NCI-H2227 treated with DMSO at 0.1 percent for 48 hours (cell line): ENCODE results near the gene GPR18.

Experiments
- DNase-seq: peaks from one replicate; lab custom pipeline; 2025; lab: John Stamatoyannopoulos, UW

The GPR18 gene, protein sequence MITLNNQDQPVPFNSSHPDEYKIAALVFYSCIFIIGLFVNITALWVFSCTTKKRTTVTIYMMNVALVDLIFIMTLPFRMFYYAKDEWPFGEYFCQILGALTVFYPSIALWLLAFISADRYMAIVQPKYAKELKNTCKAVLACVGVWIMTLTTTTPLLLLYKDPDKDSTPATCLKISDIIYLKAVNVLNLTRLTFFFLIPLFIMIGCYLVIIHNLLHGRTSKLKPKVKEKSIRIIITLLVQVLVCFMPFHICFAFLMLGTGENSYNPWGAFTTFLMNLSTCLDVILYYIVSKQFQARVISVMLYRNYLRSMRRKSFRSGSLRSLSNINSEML

DNA sequence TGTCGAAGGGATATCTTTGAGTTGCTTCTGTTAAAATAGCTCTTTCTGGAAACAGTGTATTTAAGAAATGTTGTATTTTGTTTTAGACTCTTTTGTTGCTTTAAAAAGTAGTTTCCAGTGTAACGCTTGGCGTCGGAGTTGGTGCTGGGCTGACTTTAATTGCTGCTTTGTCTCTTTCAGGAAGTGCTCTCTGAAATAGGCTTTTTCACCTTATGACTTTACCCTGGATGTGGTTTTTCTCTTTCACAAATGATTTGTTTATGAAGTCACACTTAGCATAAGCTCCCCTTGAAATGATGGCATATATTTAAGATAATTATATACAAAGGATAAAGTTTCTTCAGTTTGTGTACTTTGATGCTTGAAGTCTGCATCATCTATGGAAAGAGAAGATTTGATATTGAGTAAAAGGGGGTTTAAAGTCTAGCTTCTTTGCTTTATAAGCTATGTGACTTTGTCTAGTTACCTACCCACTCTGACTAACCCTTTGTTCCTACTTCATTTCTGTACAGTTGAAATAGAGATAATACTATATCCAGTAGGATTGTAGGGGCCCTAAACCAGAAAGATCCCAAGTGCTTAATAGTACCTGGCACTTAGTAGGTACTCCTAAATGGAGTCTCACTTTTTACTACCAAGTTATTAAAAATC is at the start of gene GPR18:
GPR18 (minus strand) TSS at position 170 of the 651 bp plus-strand sequence. CDS start 2,507 bp downstream, outside the sequence.
- DNase-seq = no peak

DNA sequence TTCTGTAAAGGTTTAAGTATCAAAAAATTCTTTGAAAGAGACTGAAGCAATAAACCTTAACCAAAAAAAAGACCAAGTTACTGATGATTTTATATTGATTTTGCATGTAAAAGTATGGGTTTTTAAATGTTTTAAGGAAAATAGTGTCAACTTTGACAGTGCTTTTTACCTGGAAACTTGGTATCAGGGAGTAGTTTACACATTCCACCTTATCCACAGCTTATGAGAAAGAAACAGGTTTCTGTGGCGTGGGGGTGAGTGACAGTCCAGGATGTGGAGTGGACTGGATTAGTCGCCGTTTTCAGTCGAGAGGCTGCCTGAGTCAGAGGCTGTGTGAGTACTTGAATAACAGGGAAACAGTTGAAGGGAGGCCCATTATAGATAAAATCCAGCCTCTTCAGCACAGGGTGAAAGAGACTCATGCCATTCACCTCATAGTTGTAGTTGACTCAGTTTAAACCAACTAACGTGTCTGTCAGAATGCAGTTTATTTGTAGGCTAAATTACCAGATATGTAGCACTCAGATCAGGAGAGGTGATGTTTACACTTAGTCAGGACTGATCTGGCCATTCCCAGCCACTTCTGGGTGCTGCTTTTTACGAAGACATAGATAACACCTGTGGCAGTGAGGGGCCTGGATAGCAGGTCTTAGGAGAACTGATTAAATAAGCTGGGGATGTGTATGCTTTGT is 49.6 kb upstream of the GPR18 start:
- DNase-seq = no peak

DNA sequence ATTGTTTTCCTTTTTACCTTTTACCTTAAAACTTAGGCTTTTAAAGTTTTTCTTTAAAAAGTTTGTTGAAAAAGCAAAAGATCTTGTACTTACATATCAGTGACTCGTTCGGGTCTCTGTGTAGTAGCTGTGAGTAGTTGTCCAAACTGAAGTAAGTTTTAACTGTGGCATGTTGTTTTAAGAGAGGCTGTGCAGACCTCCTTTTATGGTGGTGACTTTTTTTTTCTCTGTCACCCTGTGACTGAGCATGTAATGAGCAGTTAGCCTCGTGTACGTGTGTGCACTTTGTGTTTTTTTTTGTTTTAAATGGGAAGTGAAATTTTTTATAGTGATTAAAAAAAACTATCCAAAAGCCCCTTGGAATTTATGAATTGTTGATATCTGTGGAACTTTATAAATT is 49.1 kb upstream of the GPR18 start, which contains the start of gene GPR183:
GPR183 (minus strand) TSS at position 153 of the 400 bp plus-strand sequence. CDS start 11,254 bp downstream, outside the sequence.
- DNase-seq = no peak

DNA sequence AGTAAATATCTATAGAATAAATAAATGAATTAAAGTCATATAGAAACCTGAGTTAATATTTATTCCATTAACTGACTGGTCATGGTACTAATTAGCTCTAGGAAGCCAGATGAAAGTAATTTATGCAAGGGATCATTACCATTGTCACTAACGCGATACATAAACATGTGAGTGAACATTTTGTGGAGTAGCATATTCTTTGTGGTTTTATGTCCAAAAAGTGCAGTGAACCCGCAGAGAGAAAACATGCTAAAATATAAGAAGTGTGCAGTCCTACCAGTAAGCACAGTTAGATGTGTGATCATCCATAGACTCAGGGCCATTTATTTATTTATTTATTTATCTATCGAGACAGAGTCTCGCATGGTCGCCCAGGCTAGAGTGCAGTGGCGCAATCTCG is 47.4 kb upstream of the GPR18 start:
- no peak for DNase-seq

DNA sequence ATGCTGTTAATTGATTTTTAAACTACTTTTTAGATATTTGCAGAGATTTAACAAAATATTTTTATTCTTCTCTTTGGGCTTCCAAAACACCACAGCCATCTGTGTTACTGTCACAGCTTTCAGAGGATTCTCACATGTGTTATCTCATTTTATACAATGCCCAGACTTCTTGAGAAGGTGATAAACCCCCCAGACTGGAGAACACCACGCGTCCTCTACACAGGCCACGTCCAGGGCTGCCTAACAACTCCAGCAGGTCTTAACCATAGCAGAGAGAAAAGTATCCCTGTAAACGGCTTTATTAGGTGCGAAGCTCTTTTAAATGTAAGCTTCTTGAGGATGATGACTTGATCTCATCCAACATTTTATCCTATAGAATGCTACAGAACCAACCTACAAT is 47.0 kb upstream of the GPR18 start:
- DNase-seq = no peak

DNA sequence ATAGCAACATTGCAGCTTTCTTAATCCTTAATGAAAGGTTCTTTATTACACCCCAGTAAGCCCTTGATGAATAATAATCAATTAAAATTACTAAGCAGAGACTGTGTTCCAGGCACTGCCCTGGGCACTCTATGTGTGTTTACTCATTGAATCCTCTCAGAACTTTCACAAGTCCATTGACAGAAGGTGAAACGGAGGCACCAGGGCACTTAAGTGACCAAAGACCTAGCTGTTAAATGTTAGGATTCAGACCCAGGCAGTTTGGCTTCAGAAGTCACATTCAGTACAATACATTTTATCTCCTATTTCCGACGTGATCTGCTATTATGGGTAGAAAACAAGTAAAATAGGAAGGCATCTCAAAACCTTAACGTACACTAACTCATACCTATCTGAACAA is 46.4 kb upstream of the GPR18 start:
- DNase-seq = no peak

DNA sequence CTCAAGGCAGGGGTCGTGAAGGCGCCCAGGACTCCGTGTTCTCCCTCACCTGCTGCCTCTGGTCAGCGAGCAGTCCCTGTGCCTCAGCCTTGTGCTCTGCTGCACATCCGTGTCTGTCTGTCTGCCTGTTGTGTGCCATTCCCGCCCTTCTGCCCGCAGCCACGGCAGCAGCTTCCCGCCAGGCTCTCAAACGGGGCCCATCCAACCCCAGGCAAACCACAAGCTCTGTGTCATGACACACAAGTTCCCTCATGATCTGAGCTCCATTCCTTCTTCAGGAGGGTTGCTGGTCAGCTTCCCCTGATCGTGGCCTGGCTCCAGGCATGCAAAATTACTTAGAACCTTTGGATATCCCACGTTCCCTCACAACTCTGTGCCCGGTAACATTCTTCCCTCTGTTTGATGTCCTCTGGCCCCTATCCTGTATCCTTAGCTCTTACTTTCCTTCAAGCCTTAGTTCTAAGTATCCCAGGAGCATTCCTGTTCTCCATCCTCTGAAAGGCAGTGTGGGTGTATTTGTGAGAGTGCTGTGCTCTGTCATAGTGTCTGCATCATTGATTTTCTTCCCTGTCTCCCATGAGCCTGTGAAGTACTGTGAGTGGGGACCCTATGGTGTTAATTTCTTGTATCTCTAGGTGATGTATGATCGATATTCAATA is 45.8 kb upstream of the GPR18 start:
- DNase-seq = no peak

DNA sequence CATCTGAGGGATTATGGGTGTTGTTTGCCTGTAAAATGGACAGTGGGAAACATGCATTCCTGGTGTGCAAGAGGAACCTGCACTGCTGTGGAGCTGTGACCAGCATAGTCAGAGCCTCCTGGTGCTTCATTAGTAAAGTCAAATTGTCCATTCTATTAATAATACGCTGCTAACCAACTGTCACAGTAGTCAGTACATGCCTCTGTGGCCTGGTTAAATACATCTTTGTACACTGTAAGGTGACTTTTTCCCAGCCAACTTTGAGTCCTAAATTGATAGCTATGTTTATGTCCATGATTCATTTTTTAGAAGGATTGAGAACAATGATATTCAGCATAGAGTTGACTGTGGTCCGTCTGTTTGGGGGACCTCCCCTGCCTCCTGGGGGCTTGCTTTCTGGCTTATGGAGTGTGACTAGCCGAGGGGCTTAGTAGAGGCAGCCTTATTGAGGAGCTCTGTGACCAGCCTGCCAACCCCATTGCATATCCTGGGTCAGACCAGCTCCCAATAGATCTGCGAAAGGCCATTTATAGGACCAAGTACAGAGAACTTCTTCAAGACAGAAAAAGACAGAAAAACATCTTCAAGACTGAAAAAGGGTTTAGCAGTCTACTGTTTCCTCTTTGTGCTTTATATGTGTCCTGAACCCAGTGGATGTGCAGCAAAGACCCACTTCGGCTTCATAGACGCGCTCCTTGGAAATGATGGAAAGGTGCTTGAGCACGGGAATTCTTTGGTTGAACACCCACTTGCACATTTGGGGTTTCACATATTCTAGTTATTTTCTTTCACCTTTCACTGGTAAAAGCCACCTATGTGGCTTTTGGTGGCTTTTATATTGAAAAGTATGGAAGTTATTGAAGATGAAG is 44.7 kb upstream of the GPR18 start:
- no peak for DNase-seq

DNA sequence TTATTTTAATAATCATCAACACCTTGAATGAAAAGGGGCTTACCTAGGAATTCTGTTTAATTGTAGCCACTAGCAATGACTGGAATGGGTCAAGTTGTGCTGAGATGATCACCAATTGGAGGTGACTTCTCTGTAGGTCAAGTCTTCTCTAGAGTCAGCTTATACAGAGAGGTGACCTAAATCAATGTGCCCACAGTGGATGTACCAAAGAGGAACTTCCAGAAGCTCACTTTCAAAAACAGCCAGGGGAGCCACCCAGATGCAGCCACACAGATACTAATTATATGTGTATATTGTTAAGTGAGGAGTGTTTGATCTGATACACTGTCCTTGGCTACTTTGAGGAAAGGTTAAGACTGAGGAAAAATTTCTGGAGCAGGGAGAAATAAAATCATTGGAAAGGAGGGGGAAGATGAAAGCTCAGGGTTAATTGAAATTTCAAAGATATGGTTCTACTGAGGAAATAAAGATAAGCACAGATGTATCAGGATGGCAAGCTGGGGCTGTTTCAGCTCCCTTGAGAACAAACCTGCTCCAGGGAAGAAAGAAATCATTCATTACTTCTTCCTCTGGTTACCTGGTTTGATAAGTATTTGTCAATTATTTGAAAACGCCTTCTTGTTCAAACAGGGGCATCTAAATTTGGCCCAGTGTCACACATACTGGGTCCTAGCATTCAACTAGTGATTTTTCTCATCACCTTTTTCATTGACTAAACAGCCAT is 43.9 kb upstream of the GPR18 start:
- DNase-seq = no peak

DNA sequence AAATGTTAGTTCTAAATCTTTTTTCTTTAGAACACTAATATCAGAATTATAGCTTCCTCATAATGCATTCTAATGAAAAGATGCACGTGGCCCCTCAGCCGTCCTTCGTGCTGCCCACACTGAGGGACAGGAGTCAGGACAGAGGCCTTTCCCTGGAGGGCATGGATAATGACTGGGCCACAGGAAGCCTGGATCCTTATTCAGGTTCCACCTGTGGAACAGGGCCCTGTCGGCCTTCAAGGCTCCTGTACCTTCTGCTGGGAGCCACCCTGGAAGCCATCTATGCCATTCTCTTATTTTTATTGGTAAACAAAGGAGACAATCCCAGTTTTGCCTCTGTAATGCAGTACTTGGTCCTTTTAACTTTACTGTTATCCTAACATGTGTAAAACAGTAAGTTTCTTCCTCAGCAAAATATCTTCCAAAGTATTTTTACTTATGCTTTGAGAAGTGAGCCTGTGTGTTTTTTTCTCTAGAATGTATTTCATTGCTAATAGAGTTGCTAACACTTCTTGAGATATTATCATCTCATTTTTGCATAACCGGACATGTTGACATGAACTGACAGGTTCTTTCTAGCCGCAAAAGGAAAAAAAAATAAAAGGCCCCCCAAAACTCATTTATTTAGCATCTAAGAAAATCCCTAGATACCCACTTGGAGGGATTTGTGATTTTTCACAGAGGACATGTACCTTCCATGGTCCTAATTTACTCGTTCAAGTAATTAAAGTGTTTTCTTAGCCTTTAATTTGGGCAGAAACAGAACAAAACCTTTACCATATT is 43.1 kb upstream of the GPR18 start:
- no peak for DNase-seq

DNA sequence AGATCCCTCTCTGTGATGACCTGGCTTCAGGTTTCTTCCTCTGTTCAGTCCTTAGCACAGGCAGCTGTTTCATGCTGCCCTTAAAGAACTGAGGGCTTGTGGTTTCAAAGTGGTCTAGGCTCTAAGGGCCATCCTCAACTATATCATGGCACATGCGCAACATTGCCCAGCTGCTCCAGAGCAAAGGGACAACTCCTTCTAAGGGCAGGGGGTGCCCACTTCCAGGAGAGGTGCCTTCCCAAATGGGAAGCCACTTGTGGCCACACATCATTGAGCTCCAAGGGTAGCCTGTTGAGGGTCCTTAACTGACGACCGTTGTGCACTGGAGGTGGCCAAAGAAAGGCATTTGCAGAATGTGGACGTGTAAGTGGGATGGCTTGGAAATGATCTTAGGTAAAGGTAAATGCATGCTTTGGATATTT is 41.8 kb upstream of the GPR18 start:
- DNase-seq = no peak

DNA sequence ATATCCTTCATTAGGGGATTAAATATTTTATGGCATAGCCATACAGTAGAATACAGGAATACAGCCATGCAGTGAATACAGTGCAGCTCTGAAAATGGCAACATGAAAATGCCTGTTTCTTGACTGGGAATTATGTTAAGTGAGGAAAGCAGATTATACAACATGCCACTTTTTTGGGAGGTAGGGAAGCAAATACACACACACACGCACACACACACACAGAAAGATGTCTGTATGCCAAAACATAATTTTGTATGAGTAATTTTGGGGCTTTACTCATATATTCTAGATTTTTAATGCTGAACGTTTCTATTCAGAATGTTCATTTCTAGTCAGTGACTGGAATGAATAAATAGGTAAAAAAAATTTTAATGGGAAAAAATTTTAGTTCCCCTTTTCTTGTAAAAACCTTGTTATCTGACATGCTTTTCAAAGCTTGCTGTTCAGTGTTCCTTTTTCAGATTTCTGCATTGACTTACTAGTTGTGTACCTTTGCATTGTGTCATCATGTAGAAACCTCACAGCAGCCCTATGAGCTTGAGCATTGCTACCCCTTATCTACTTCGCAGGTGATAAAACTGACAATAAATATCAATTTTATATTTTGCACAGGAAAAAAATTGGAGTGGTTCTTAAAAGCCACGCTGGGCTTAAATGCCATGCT is 41.2 kb upstream of the GPR18 start:
- DNase-seq = no peak

DNA sequence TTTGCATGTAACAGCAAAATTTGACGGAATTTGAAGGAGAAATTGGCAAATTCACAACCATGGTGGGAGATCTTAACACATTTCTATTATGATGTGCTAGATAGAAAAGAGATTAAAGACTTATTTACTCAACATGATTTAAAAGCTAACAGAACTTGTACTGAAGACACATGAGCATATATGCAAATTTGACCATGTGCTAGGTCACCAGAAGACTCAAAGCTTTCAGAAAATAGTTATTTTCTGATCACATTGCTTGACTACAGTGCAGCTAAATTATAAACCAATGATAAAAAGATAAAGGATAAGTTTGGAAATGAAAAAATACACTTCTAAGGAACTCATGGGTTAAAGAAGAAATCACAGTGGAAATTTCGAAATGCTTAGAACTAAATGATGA is 39.9 kb upstream of the GPR18 start:
- no peak for DNase-seq

DNA sequence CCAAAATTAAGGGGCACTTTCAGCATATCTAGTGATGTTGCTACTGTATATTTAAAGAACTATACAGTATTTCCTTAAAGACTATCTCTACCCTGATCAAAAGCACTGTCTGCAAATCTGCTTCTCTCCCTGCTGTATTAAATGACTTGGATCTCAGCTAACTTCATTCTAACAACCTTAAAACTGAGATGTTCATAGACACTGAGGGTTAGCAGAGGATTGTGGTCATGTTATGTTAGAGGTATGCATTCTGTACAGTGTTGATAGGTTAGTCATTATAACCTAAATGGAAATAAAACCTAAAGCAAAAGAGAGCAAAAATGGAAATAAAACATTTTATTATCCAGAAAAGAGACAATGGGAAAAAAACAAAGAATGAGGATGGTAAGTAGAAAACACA is 39.2 kb upstream of the GPR18 start:
- no peak for DNase-seq

DNA sequence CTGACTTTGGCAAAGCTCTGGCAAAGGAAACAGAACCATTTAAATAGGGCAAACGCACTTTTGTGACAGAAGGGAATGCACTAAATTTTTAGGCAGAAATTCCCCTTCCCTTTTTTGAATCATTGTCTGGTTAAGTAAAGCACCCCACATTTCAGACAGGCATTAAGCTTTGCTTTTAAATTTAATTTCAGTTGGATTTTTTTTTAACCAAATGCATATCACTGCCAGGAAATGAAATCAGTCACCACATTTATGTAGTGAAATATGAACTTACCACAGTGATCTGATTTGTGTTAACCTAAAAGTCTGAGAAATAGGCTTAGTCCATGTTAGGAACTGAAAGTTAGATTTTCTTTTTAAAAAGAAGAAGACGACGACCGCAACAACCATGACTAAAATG is 38.2 kb upstream of the GPR18 start:
- no peak for DNase-seq

DNA sequence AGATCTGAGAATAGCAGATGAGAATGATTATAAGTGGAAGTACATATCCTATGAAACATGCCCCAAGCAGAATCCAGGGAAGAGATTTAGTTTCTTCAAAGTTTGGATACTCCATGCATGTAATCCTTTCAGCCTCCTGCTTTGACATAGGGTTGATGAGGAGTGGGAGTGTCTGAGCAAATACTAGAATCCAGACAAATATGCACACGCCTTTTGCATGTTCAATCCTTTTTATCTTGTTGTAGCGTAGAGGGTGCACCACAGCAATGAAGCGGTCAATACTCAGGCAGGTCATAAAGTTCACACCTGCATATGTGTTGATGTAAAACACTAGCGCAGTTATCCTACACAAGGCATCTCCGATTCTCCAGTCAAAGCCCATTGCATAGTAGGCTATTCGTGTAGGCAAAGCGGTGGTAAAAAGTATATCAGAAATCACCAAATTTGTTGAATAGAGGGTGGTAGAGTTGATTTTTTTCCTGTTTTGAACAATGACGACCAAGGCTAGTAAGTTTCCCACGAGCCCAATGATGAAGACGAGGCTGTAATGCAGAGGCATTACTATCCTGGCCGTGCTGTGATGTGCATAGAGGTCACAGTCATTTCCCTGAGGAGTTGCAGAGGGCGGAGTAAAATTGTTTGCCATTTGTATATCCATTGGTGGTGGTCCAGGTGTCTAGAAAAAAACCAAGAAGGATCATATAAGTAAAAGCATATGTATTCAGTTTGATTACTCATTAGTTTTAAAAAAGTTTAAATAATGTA is 37.5 kb upstream of the GPR18 start:
- no peak for DNase-seq

DNA sequence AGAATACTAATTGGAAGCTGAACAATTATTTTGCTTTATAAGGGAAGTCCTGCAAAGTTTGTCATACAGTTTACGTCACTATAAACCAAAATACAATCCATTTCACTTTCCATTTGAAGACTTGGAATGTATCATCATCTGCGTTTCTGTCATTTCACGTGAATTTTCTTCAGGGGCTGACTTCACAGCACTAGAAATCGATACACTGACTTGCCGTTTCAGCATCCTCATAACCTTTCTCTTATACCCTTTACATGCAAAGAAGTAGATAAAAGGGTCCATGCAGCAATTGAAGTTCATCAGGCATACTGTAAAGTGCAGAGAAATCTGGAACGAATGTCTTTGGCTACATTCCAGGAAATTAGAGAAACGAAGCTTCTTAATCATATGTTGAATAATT is 36.8 kb upstream of the GPR18 start:
- no peak for DNase-seq

DNA sequence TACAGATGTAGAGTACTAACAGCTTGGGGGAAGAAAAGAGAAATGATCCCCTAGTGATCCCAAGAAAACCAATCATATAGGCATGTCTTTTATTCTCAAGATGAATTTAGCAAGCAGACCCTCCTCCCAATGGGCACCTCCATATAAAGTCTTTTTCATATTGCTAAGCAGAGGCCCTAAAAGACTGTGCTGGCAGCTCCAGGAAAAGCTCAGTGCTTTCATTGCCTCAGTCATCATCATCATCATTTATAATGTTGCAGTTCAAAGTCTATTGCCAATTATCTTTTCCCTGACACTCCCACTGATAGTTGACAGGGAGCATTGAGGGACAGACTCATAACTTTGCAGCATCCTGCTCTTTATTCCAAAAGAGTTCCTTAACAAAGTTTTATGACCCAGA is 36.0 kb upstream of the GPR18 start:
- DNase-seq = no peak

DNA sequence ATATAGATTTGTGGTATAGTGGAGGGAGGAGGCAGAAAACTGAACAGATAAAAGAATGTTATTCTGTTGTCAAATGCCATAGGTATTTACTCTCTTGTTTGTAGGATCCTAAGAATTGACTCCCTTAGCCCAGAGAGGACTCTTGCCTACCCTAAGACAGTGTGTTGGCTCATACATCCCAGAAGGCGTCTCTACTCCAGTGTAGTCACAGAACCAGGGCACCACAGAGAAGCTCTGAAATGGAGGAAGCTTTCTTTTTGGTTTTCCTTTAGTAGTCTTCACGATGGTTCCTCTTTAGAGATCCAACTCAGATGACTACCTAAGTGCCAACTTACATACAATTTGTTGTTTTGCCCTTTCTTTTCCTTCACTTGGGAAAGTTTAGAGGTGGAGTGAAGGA is 35.0 kb upstream of the GPR18 start:
- no peak for DNase-seq
